GM18951 (cell line): ENCODE results near the gene AGPS.
"Not testable (repeated sequence)": the region's sequence is repeated elsewhere in the genome, so short reads cannot be mapped to it uniquely, and the experiment has no call there.

Experiments
- POLR2A ChIP-seq: IDR thresholded peaks from 4 replicates; pipeline ENCODE4 v1.6.1; 2011; ENCODE audit warnings: mild to moderate bottlenecking; ENCODE audit not compliant: insufficient read length, insufficient read depth; ENCODE audit errors: extremely low read depth
- in situ Hi-C: fragments of 300-500 bp; cut with MboI; formaldehyde crosslinking; loops from one replicate; pipeline ENCODE4 v1.12.0; 2022; ENCODE audit warnings: low sequenced_read_pairs, mixed read lengths, inconsistent platforms; ENCODE audit not compliant: unreplicated experiment

Gene AGPS

GRCh38 chr2:177543007-177543760 lies 150.6 kb downstream of the AGPS start:
- in situ Hi-C loops = no loop called here
- no peak for TF ChIP-seq POLR2A

- TF ChIP-seq POLR2A = no peak
- in situ Hi-C loops = no loop called here
Observed at GRCh38 chr2:177545143-177545542, 152.6 kb downstream of the AGPS start.

GRCh38 chr2:177545981-177546585 lies 153.5 kb downstream of the AGPS start:
- in situ Hi-C loops = no loop called here

GRCh38 chr2:177547122-177547521 lies 154.5 kb downstream of the AGPS start:
- in situ Hi-C loops = no loop called here

More at GRCh38 chr2:177545981-177546585, 153.5 kb downstream of the AGPS start:
- no peak for TF ChIP-seq POLR2A

GRCh38 chr2:177547772-177548171 lies 155.2 kb downstream of the AGPS start:
- in situ Hi-C loops = no loop called here
- no peak for TF ChIP-seq POLR2A

More at GRCh38 chr2:177547122-177547521, 154.5 kb downstream of the AGPS start:
- TF ChIP-seq POLR2A = no peak

- no peak for TF ChIP-seq POLR2A
- in situ Hi-C loops = no loop called here
Observed at GRCh38 chr2:177548636-177549035, 156.1 kb downstream of the AGPS start.

GRCh38 chr2:177549171-177549570 lies 156.6 kb downstream of the AGPS start:
- no peak for TF ChIP-seq POLR2A
- in situ Hi-C loops = no loop called here

- no peak for TF ChIP-seq POLR2A
- in situ Hi-C loops = no loop called here
Observed at GRCh38 chr2:177550264-177551200, 158.0 kb downstream of the AGPS start.

GRCh38 chr2:177551360-177551759 lies 158.8 kb downstream of the AGPS start:
- in situ Hi-C loops = not testable (repeated sequence)

GRCh38 chr2:177551989-177552421 lies 159.4 kb downstream of the AGPS start:
- in situ Hi-C loops = no loop called here
- no peak for TF ChIP-seq POLR2A

GRCh38 chr2:177552422-177553175 lies 160.0 kb downstream of the AGPS start:
- in situ Hi-C loops = no loop called here
- TF ChIP-seq POLR2A = peak; percentile 41

GRCh38 chr2:177553176-177553884 lies 160.8 kb downstream of the AGPS start:
- no peak for TF ChIP-seq POLR2A
- in situ Hi-C loops = no loop called here
